ENCODE measurements around the gene NAP1L1.

DNA sequence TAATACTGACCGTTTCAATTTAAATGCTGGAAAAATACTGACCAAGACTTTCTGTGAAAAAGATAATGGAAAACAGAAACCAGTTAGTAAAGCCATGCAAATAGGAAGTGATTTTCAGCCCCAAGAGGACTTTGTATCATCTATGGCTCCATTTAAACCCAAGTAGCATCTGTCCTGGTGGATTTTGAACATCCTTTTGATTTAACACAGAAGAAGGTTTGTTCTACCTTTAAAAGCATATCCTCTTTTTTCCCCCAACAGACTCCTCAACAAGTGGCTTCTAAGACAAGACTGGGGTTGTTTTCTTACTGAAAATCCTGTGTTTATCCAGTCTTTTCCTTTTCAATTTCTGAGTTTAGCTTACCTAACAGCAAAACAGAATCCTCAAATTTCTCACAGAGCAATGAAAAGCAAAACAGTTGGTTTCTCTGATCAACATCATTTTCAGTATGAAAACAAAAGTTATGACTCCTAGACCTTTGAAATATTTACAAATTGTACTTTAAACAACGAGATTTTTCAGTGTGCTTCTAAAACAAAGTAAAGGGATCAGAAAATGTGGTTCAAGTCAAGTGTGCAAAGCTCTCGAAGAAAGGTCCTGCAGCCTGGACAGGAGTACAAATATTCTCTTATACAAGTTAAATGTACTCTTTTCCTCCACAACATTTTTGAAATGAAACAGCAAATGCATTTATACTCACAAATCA is 55.8 kb downstream of the NAP1L1 start:
- TF ChIP-seq, protein P1, sequence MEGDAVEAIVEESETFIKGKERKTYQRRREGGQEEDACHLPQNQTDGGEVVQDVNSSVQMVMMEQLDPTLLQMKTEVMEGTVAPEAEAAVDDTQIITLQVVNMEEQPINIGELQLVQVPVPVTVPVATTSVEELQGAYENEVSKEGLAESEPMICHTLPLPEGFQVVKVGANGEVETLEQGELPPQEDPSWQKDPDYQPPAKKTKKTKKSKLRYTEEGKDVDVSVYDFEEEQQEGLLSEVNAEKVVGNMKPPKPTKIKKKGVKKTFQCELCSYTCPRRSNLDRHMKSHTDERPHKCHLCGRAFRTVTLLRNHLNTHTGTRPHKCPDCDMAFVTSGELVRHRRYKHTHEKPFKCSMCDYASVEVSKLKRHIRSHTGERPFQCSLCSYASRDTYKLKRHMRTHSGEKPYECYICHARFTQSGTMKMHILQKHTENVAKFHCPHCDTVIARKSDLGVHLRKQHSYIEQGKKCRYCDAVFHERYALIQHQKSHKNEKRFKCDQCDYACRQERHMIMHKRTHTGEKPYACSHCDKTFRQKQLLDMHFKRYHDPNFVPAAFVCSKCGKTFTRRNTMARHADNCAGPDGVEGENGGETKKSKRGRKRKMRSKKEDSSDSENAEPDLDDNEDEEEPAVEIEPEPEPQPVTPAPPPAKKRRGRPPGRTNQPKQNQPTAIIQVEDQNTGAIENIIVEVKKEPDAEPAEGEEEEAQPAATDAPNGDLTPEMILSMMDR (IDR thresholded peaks at IDR 0.05): no peak
- TF ChIP-seq POLR2A (IDR thresholded peaks at IDR 0.05): no peak

All from thyroid gland (tissue), 4 donors.